Activated CD4-positive, CD25-positive, alpha-beta regulatory T cell treated with anti-CD3 and anti-CD28 coated beads, Interleukin-2, amount 50 U/mL, for 72 hours (primary cell): Measurements from ENCODE around the gene OPCML.

Experiments
- DNase-seq: peaks from one replicate; pipeline ENCODE4 v3.0.0; 2021

The OPCML gene

GRCh38 chr11:132504501-132505041, 1027.7 kb downstream of the OPCML start:
- DNase-seq = no peak

- DNase-seq = no peak
These were observed 1030.9 kb downstream of the OPCML start for GRCh38 chr11:132501356-132501755.

GRCh38 chr11:132499661-132500060, 1032.6 kb downstream of the OPCML start:
- no peak for DNase-seq

- DNase-seq = no peak
These were observed 1036.0 kb downstream of the OPCML start for GRCh38 chr11:132496341-132496740.

GRCh38 chr11:132493801-132494200, 1038.5 kb downstream of the OPCML start:
- DNase-seq = no peak

GRCh38 chr11:132490978-132491377, 1041.3 kb downstream of the OPCML start:
- DNase-seq = no peak

- no peak for DNase-seq
These were observed 1046.2 kb downstream of the OPCML start for GRCh38 chr11:132486060-132486459.

GRCh38 chr11:132475026-132475425, 1057.3 kb downstream of the OPCML start:
- no peak for DNase-seq

GRCh38 chr11:132472411-132473172, 1059.7 kb downstream of the OPCML start:
- no peak for DNase-seq

- no peak for DNase-seq
These were observed 1060.8 kb downstream of the OPCML start for GRCh38 chr11:132471466-132471865.

- no peak for DNase-seq
These were observed 1065.3 kb downstream of the OPCML start for GRCh38 chr11:132466983-132467382.

- no peak for DNase-seq
These were observed 1067.4 kb downstream of the OPCML start for GRCh38 chr11:132464939-132465338.

- no peak for DNase-seq
These were observed 1068.3 kb downstream of the OPCML start for GRCh38 chr11:132464003-132464342.

GRCh38 chr11:132463295-132464002, 1068.9 kb downstream of the OPCML start:
- DNase-seq = no peak

GRCh38 chr11:132459736-132460135, 1072.6 kb downstream of the OPCML start:
- DNase-seq = no peak

GRCh38 chr11:132457445-132457844, 1074.9 kb downstream of the OPCML start:
- DNase-seq = no peak

GRCh38 chr11:132456751-132457328, 1075.5 kb downstream of the OPCML start:
- no peak for DNase-seq

- no peak for DNase-seq
These were observed 1077.3 kb downstream of the OPCML start for GRCh38 chr11:132455044-132455443.

GRCh38 chr11:132453406-132453805, 1078.9 kb downstream of the OPCML start:
- DNase-seq = no peak

- DNase-seq = no peak
These were observed 1079.7 kb downstream of the OPCML start for GRCh38 chr11:132452616-132453015.

- DNase-seq = no peak
These were observed 1080.2 kb downstream of the OPCML start for GRCh38 chr11:132451942-132452601.

- DNase-seq = no peak
These were observed 1081.7 kb downstream of the OPCML start for GRCh38 chr11:132450631-132451030.

GRCh38 chr11:132448334-132448995, 1083.8 kb downstream of the OPCML start:
- DNase-seq = no peak
